Stimulated activated memory B cell treated with anti-CD40 and anti-IgM and Interleukin-4, amounts not matched to agents 10 μg/mL and 1 μg/mL and 100 μg/mL, for 72 hours (primary cell): ENCODE results near the gene VWF.

Experiments used
- ATAC-seq: fragments of 150-1000 bp; cut with Tn5 transposase; 2 replicates; pipeline ENCODE4 v1.10.0; 2021
- H3K27ac Mint-ChIP-seq: one replicate; pipeline ENCODE4 v1.8.0; 2022; ENCODE audit warnings: mild to moderate bottlenecking, mixed read lengths
- H3K27me3 Mint-ChIP-seq: one replicate; pipeline ENCODE4 v1.8.0; 2022; ENCODE audit warnings: mixed read lengths
- H3K36me3 Mint-ChIP-seq: one replicate; pipeline ENCODE4 v1.8.0; 2022; ENCODE audit warnings: mixed read lengths
- H3K4me1 Mint-ChIP-seq: one replicate; pipeline ENCODE4 v1.8.0; 2022; ENCODE audit warnings: mixed read lengths
- H3K4me3 Mint-ChIP-seq: one replicate; pipeline ENCODE4 v1.8.0; 2022; ENCODE audit warnings: mild to moderate bottlenecking, moderate library complexity, mixed read lengths
- H3K9me3 Mint-ChIP-seq: one replicate; pipeline ENCODE4 v1.8.0; 2022; ENCODE audit warnings: mixed read lengths

The VWF gene

DNA sequence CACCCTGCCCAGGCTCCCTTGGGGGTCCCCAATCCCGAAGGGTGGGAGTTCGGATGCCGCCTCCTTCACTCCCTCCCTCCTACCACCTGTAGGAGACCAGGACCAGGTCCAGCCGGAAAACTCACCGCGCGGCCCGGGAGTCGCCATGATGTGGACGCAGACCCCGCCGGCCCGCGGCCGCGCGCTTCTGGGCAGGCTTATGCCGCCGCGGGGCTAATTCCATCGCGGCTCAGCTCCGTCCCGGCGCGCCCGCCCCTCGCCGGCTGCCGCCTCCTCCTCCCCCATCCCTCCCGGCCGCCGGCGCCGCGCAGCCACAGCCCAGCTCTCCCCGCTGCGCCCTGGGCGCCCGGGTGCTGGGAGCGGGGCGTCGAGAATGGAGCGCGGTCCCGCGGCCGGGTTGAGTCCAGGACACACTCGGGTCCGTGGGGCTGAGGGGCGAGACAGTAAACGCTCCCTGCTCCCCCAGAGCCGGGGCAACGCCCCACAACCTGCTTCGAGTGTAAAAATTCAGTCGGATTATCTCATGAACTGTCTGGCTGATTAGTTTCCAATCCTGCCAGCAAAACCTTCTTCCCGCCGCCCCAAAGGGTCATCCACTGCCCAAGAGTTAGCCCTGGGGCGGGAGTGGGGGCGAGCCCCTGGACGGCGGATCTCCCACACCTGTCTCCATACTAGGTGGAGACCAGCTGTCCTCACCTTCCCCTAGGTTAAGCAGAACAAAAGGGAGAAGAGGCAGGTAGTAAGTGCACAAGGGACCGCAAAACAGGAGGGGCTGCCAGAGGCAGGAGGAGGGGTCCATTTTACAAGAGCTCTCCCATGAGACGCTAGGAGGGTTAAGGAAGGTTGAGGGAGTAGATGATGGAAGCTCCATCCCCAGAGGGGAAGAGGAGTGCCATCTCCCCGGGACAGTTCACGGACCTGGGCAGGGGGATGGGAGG, 179.1 kb downstream of the VWF start, which contains the start of gene ANO2:
TSS of gene ANO2 (minus strand) at position 189 of the 938 bp plus-strand sequence. CDS start at position 147, 42 bp downstream.
- ATAC-seq, result no peak
- H3K4me3 Mint-ChIP-seq, result no peak within 1 kb of the TSS
- H3K27me3 Mint-ChIP-seq, result peaks cover 79% of the 10 kb centered on the region

DNA sequence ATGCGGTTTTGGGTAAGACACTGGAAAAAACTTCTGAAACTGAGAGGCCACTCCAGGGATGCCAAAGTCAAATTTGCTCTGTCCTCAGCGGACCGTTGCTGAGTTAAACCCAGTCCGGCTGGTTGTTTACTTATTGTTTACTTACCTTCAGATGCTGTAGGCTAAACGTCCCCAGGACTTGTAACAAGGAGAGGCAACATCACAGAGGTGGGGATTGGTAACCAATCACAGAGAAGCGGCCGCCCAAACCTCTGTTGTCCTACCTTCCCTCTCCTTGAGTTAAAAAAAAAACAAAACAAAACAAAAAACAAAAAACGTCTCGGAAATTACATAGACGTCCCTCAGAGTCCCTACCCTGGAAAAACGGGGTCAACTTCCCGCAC, 179.8 kb downstream of the VWF start:
- no peaks in the 10 kb centered on the region for H3K36me3 Mint-ChIP-seq
- peaks cover 83% of the 10 kb centered on the region for H3K27me3 Mint-ChIP-seq
- ATAC-seq, result no peak
- no peaks in the 10 kb centered on the region for H3K4me1 Mint-ChIP-seq
- no peak overlapping the region for H3K4me3 Mint-ChIP-seq
- no peak overlapping the region for H3K27ac Mint-ChIP-seq
- H3K9me3 Mint-ChIP-seq, result peaks cover 4% of the 10 kb centered on the region

More for the DNA sequence above, 179.1 kb downstream of the VWF start, which contains the start of gene ANO2:
- no peaks in the 10 kb centered on the region for H3K36me3 Mint-ChIP-seq
- H3K27ac Mint-ChIP-seq, result no peak within 1 kb of the TSS
- H3K9me3 Mint-ChIP-seq, result no peaks in the 10 kb centered on the region
- no peaks in the 10 kb centered on the region for H3K4me1 Mint-ChIP-seq

DNA sequence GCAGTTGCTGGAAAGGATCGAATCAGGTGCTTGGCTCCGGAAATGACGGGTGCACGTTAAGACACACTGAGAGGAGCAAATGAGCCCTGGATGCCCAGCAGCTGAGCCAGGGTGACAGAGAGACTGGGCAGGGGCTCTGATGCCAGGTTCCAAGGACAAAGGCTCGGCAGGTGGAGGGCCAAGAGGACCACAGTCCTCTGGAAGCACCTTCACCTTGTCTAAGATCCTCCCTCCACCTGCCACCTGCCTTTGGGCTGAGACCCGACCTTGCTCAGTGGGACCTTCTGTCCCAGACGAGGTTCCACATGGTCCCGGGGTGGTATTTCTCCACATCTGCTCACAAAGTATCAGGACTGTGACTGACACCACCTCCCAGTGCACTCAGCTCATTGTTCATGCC, 180.4 kb downstream of the VWF start:
- H3K27ac Mint-ChIP-seq, result no peak overlapping the region
- peaks cover 82% of the 10 kb centered on the region for H3K27me3 Mint-ChIP-seq
- ATAC-seq, result no peak
- H3K9me3 Mint-ChIP-seq, result peaks cover 6% of the 10 kb centered on the region
- no peaks in the 10 kb centered on the region for H3K4me1 Mint-ChIP-seq
- no peaks in the 10 kb centered on the region for H3K36me3 Mint-ChIP-seq
- no peak overlapping the region for H3K4me3 Mint-ChIP-seq

DNA sequence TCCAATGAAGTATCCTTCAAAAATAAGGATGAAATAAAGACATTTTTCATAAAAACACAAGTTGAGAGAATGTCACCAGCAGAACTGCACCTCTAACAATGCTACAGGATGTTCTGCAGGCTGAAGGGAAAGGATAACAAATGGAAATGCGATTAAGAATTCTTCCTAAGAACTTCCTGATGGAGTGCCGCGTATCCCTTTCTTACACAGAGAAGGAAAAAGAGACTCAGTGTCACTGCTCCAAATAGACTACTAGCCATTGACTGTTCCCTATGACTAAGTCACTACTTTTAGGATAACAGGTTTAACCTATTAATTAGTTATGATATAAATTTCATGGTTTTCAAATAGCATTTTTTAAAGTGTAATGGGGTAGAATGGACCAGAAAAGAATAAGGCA, 182.6 kb downstream of the VWF start:
- no peak overlapping the region for H3K27ac Mint-ChIP-seq
- peaks cover 78% of the 10 kb centered on the region for H3K27me3 Mint-ChIP-seq
- H3K4me3 Mint-ChIP-seq, result no peak overlapping the region
- peaks cover 6% of the 10 kb centered on the region for H3K9me3 Mint-ChIP-seq
- no peaks in the 10 kb centered on the region for H3K4me1 Mint-ChIP-seq
- H3K36me3 Mint-ChIP-seq, result no peaks in the 10 kb centered on the region
- no peak for ATAC-seq

DNA sequence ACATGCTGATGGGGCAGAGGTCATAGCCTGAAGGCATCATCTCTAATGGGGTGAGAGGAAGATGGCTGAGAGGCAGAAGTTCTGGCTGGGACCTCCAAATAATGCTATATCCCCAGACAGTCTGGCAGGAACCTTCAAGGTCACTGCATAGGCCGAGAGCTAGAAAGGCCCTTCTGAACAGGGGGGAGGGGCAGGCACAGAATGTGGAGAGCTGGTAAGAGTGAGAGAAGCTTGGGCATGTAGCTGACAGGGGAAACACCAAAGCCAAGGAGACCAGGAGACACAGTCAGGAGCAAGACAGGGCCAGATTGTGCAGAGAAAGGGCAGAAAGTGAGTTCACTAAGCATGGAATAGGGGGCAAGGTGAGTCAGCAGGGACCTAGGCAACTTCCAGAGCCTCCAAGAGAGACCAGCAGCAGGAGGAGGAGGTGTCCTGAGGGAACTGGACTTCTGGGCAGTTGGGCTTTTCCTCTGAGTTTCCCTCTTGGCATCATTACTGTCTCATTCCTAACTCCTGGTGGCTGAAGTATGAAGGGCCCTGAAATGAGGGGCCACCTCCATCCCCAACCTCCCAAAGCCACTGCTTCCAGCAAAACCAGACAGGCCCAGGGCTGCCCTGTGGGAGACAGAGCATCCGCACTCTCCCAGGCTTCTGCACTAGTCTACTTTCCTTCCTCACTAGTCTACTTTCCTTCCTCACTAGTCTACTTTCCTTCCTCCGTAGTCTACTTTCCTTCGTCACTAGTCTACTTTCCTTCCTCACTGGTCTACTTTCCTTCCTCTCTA, 196.5 kb downstream of the VWF start:
- peaks cover 7% of the 10 kb centered on the region for H3K9me3 Mint-ChIP-seq
- ATAC-seq, result no peak
- no peak overlapping the region for H3K4me3 Mint-ChIP-seq
- peaks cover 46% of the 10 kb centered on the region for H3K27me3 Mint-ChIP-seq
- H3K27ac Mint-ChIP-seq, result no peak overlapping the region
- H3K36me3 Mint-ChIP-seq, result no peaks in the 10 kb centered on the region
- no peaks in the 10 kb centered on the region for H3K4me1 Mint-ChIP-seq

DNA sequence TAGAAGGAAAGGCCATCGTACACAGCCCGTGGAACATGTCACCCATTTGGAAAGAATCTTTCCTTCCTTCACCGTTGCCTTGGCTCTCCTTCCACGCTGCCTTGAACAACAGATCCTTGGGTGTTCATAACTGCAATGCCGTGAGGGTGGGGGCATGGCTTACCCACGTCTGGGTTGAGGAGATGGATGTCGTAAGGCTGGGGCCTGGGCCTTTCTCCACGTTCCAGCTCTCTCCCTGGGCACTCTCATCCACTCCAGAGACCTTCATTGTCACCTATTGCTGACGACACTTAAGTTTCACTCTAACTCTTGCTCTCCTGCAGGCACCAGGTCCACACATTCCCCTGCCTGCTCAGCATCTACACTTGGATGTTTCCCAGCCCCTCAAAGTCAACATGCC, 198.8 kb downstream of the VWF start:
- Mint-ChIP-seq H3K27ac (no peak overlapping the region), H3K36me3 (no peaks in the 10 kb centered on the region), H3K9me3 (peaks cover 3% of the 10 kb centered on the region), H3K4me3 (no peak overlapping the region), H3K4me1 (no peaks in the 10 kb centered on the region), H3K27me3 (peaks cover 39% of the 10 kb centered on the region)
- ATAC-seq, result no peak

DNA sequence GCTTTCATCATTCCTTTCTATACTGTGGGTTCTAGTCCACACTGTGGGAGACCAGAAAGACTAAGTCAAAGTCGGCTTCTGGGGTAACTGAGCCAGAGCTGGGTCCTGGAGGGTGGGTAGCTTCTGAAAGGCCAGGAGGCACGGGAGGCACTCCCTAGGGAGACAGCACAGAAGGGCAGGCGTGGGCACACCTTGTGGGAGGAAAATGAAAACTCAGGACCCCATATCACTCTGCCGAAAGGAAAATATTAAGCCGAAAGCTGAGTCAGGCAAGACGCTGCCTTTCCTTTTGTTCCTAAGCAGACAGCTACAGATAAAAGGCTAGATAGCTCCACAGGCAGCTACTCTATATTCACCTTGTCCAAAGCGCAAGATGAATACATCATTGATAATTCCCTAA, 200.1 kb downstream of the VWF start:
- Mint-ChIP-seq H3K36me3 (no peaks in the 10 kb centered on the region), H3K9me3 (no peaks in the 10 kb centered on the region), H3K4me3 (no peak overlapping the region), H3K27me3 (peaks cover 30% of the 10 kb centered on the region), H3K27ac (no peak overlapping the region), H3K4me1 (no peaks in the 10 kb centered on the region)
- ATAC-seq, result no peak

DNA sequence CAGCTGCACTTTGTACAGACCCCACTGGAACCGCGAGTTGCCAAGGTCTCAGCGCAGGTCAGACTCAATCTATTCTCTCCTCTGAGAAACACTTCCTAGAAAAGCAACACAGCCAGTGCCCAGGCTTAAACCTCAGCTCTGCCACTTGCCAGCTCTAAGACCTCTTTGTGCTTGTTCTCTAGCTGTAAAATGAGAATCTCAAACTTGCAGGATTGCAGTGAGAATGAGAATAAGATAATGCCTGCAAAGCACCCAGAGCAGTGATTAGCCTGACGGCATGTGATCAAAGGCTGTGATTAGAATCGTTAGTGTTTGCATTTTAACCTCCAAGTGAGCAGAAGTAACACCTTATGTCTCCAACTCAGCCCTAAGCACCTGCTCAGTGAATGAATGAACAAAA, 200.7 kb downstream of the VWF start:
- no peak for ATAC-seq
- Mint-ChIP-seq H3K27ac (no peak overlapping the region), H3K36me3 (no peaks in the 10 kb centered on the region), H3K4me1 (no peaks in the 10 kb centered on the region), H3K4me3 (no peak overlapping the region), H3K9me3 (no peaks in the 10 kb centered on the region), H3K27me3 (peaks cover 32% of the 10 kb centered on the region)

DNA sequence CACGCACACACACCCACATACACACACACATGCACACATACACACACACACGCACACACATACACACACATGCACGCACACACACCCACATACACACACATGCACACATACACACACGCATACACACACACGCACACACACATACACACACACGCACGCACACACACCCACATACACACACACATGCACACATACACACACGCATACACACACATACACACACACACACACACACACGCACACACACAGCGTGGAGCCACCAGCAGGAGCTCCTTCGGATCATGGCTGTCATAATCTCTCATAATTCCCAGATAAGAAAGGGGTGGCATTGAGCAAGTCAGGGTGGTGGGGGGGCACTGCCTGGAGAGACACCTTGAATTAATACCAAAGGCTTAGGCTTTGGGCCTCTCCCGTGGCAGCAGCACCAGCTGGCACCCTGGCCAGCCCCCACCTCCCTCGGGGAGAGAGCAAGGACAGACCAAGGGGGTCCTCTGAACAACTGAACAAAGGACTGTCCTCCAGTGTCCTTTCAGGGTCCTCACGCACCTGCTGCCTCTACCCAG, 201.3 kb downstream of the VWF start:
- Mint-ChIP-seq H3K4me3 (no peak overlapping the region), H3K27ac (no peak overlapping the region), H3K4me1 (no peaks in the 10 kb centered on the region), H3K27me3 (peaks cover 35% of the 10 kb centered on the region), H3K9me3 (no peaks in the 10 kb centered on the region), H3K36me3 (no peaks in the 10 kb centered on the region)
- no peak for ATAC-seq

DNA sequence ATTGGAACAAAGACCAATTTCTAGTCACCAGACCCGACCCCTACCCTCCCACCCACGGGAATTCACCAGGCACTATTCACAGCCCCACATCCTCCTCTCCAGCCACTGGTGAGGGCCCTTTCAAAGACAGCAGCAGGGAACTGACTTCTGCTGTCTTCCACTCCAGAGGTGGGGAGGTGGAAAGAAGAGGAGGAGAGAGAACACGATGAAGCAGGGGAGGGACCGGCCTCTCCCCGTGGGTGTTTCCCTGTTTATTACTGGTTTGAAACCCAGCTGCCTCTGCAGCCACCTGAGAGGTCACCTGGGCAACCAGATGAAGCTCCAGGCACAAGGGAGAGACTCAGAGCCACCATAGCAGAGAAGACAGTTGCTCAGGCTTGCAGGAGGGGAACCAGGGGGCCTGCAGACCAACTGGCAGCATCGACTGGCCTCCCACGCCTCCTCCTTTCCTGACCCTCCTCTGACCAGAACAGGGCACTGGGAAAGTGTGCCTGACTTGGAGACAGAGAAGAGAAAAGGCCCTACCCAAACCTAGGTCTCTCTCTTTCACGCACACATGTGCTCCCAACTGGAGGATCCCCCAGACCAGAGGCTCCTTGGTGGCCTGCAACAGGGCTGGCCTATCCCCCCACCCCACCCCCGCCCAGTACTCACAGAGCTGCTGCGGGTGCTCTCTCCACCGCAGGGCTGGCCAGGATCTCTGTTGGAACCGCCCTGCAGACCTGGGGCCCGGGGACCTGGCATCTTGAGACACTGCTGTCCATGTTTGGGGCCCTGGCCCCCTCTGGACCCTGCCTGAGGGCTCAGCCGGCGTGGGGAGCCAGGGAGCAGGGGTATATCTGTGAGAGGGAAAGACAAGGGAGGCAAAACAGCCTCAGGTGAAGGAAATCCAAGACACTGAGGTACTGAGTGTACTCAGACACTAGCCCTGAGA, 202.2 kb downstream of the VWF start:
- H3K27ac Mint-ChIP-seq, result no peak overlapping the region
- H3K27me3 Mint-ChIP-seq, result peaks cover 29% of the 10 kb centered on the region
- ATAC-seq, result no peak
- H3K9me3 Mint-ChIP-seq, result no peaks in the 10 kb centered on the region
- H3K36me3 Mint-ChIP-seq, result no peaks in the 10 kb centered on the region
- H3K4me3 Mint-ChIP-seq, result no peak overlapping the region
- no peaks in the 10 kb centered on the region for H3K4me1 Mint-ChIP-seq

DNA sequence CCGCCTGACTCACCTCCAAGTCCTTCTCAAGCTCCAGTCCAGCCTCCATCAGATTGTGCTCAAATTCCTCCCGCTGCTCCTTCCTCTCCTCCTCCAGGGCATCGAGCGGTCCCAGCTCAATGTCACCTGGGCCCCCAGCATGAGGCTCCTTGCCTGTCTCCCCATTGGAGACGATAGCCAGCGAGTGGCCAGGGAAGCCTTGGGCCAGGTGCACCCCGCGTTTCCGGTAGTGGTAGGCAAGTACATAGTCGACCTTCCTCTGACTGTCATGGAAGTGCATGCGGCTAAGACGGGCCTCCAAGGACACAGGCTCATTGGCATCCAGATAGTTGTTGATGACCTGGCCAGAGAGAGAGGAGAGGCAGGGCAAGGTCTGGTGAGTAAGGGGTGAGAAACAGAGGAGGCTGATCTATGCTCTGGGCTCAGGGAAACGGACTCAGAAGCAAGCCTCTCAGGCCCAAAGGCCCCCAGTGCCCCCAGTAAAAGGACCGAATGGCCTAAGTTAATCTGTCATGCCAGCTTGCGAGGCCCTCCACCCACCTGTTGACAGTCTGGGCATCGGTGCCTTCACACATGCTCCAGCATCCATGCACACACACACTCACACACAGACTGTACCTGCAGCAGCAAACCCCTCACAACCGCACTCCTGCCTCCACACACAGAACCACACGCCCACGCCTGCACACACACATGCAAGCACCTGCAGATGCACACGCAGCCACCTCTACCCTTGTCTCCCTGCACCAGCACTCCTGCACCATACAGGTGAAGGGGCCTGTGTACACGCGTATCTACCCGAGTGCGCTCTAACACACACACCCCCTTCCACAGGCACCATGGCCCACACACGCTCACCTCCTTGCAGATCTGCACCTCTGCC, 203.2 kb downstream of the VWF start:
- H3K27ac Mint-ChIP-seq, result no peak overlapping the region
- H3K4me1 Mint-ChIP-seq, result no peaks in the 10 kb centered on the region

DNA sequence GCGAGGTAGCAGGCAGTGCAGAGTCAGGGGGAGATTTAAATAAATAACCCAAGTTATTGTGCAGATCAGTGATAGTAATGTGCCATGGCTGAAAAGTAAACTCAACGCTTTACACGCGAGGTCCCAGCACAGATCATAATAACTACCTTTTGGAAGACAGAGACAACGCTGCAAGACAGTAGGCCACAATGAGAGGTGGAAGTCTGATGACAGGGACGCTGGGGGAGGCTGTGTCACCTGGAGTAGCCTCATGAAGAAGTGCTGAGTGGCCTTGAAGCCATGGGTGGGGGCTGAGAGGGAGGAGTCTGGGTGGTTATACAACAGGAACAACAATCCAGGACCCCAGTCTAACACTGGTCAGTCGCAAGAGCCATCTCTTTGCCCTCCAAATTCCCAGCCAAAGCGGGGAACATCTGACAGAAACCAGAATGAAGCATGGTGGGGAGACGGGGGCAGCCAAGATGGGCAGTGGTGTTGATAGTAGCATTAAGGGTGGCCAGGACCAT, 207.6 kb downstream of the VWF start:
- H3K4me3 Mint-ChIP-seq, result no peak overlapping the region
- no peak for ATAC-seq
- no peak overlapping the region for H3K27ac Mint-ChIP-seq
- H3K9me3 Mint-ChIP-seq, result no peaks in the 10 kb centered on the region
- H3K27me3 Mint-ChIP-seq, result peaks cover 21% of the 10 kb centered on the region
- H3K4me1 Mint-ChIP-seq, result no peaks in the 10 kb centered on the region
- no peaks in the 10 kb centered on the region for H3K36me3 Mint-ChIP-seq

More for the DNA sequence above, 203.2 kb downstream of the VWF start:
- Mint-ChIP-seq H3K9me3 (no peaks in the 10 kb centered on the region), H3K36me3 (no peaks in the 10 kb centered on the region), H3K27me3 (peaks cover 19% of the 10 kb centered on the region), H3K4me3 (no peak overlapping the region)
- no peak for ATAC-seq

DNA sequence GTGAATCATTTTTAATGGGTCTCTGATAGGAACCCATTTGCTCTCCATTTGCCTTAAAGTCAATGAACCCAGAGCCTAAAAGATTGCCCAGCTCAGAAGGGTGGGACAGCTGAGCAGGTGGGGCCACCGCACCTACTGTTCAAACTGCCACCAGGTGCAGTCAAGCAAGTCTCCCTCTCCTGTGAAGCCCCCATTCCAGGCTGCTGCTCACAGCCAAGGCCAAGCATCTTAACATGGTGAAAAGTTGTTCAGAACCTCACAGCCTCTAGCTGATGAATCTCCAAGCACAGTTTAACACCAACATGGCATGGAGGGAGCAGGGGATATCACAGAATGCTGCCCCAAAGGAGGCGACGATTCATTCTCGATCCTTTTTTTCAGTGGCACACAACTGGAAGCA, 209.0 kb downstream of the VWF start:
- no peak overlapping the region for H3K4me3 Mint-ChIP-seq
- H3K27me3 Mint-ChIP-seq, result peaks cover 21% of the 10 kb centered on the region
- no peaks in the 10 kb centered on the region for H3K4me1 Mint-ChIP-seq
- H3K27ac Mint-ChIP-seq, result no peak overlapping the region
- H3K36me3 Mint-ChIP-seq, result no peaks in the 10 kb centered on the region
- ATAC-seq, result no peak
- H3K9me3 Mint-ChIP-seq, result no peaks in the 10 kb centered on the region
